ENCODE results near the gene BCAS3. TPM values are rescaled to one million over a fixed set of nuclear protein-coding genes. Genes with fewer than 3 reads are reported as not detected.

Gene BCAS3
- total and polyA plus RNA-seq, 2 donors: 6.9 to 12.4 TPM

DNA sequence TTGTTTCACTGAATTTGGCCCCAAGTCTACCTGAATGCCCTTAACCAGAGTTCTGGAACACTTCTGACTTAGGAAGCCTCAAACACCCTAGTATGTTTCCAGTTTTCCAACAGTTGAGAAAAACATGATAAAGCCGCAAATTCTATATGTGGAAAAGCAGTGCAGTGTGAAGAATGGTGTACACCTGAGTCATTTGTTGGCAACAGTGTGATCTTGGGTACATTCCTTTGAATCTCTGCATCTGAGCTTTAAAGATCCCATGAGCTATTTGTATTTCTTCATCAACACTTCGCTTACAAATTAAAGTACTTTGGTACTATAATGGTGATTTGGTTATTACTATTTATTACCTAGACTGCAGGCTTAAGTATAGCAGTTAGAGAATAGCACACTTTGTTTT lies 628.4 kb downstream of the BCAS3 start:
- no peaks in the 10 kb centered on the region for H3K27me3 ChIP-seq (ENCODE audit: control insufficient read depth in 2 of 2, insufficient read depth in 1 of 2, low read length in 1 of 2)
- H3K36me3 ChIP-seq (ENCODE audit: control insufficient read depth in 2 of 2, insufficient read depth in 2 of 2, low read length in 1 of 2): no peaks in the 10 kb centered on the region
- WGBS: over 99% methylated on average over 2 of the region's 2 CpGs
- no peak overlapping the region for H3K4me3 ChIP-seq (ENCODE audit: low read length in 2 of 2)
- H3K9me3 ChIP-seq (ENCODE audit: control insufficient read depth in 2 of 2, insufficient read depth in 1 of 2, low read length in 1 of 2): no peaks in the 10 kb centered on the region
- no peaks in the 10 kb centered on the region for H3K4me1 ChIP-seq (ENCODE audit: control insufficient read depth in 2 of 2, insufficient read depth in 2 of 2, low read length in 2 of 2)
- DNase-seq (ENCODE audit: low read depth in 6 of 9, low spot score in 9 of 9): no peak
- no peak overlapping the region for H3K27ac ChIP-seq (ENCODE audit: low read depth in 1 of 2, low read length in 1 of 2)

- WGBS: 95% methylated on average over 11 of the region's 11 CpGs
- Histone ChIP-seq H3K4me3 (ENCODE audit: low read length in 2 of 2) (no peak overlapping the region), H3K36me3 (ENCODE audit: control insufficient read depth in 2 of 2, insufficient read depth in 2 of 2, low read length in 1 of 2) (no peaks in the 10 kb centered on the region), H3K9me3 (ENCODE audit: control insufficient read depth in 2 of 2, insufficient read depth in 1 of 2, low read length in 1 of 2) (no peaks in the 10 kb centered on the region), H3K4me1 (ENCODE audit: control insufficient read depth in 2 of 2, insufficient read depth in 2 of 2, low read length in 2 of 2) (no peaks in the 10 kb centered on the region), H3K27ac (ENCODE audit: low read depth in 1 of 2, low read length in 1 of 2) (no peak overlapping the region), H3K27me3 (ENCODE audit: control insufficient read depth in 2 of 2, insufficient read depth in 1 of 2, low read length in 1 of 2) (no peaks in the 10 kb centered on the region)
- DNase-seq (ENCODE audit: low read depth in 6 of 9, low spot score in 9 of 9): no peak
Observed at GRCh38 chr17:61307905-61308886, 630.5 kb downstream of the BCAS3 start.

- H3K4me3 ChIP-seq (ENCODE audit: low read length in 2 of 2): no peak overlapping the region
- no peaks in the 10 kb centered on the region for H3K4me1 ChIP-seq (ENCODE audit: control insufficient read depth in 2 of 2, insufficient read depth in 2 of 2, low read length in 2 of 2)
- no peaks in the 10 kb centered on the region for H3K9me3 ChIP-seq (ENCODE audit: control insufficient read depth in 2 of 2, insufficient read depth in 1 of 2, low read length in 1 of 2)
- no peaks in the 10 kb centered on the region for H3K27me3 ChIP-seq (ENCODE audit: control insufficient read depth in 2 of 2, insufficient read depth in 1 of 2, low read length in 1 of 2)
- H3K36me3 ChIP-seq (ENCODE audit: control insufficient read depth in 2 of 2, insufficient read depth in 2 of 2, low read length in 1 of 2): no peaks in the 10 kb centered on the region
- DNase-seq (ENCODE audit: low read depth in 6 of 9, low spot score in 9 of 9): no peak
- WGBS: 98% methylated on average over 13 of the region's 13 CpGs
- no peak overlapping the region for H3K27ac ChIP-seq (ENCODE audit: low read depth in 1 of 2, low read length in 1 of 2)
Observed at GRCh38 chr17:61309362-61310256, 632.0 kb downstream of the BCAS3 start.

- H3K4me3 ChIP-seq (ENCODE audit: low read length in 2 of 2): no peak overlapping the region
- no peaks in the 10 kb centered on the region for H3K4me1 ChIP-seq (ENCODE audit: control insufficient read depth in 2 of 2, insufficient read depth in 2 of 2, low read length in 2 of 2)
- H3K36me3 ChIP-seq (ENCODE audit: control insufficient read depth in 2 of 2, insufficient read depth in 2 of 2, low read length in 1 of 2): no peaks in the 10 kb centered on the region
- H3K27ac ChIP-seq (ENCODE audit: low read depth in 1 of 2, low read length in 1 of 2): no peak overlapping the region
- no peak for DNase-seq (ENCODE audit: low read depth in 6 of 9, low spot score in 9 of 9)
- WGBS: 97% methylated on average over 6 of the region's 6 CpGs
- H3K27me3 ChIP-seq (ENCODE audit: control insufficient read depth in 2 of 2, insufficient read depth in 1 of 2, low read length in 1 of 2): no peaks in the 10 kb centered on the region
- H3K9me3 ChIP-seq (ENCODE audit: control insufficient read depth in 2 of 2, insufficient read depth in 1 of 2, low read length in 1 of 2): no peaks in the 10 kb centered on the region
Observed at GRCh38 chr17:61310590-61310989, 632.9 kb downstream of the BCAS3 start.

- Histone ChIP-seq H3K9me3 (ENCODE audit: control insufficient read depth in 2 of 2, insufficient read depth in 1 of 2, low read length in 1 of 2) (no peaks in the 10 kb centered on the region), H3K27ac (ENCODE audit: low read depth in 1 of 2, low read length in 1 of 2) (no peak overlapping the region), H3K4me3 (ENCODE audit: low read length in 2 of 2) (no peak overlapping the region), H3K4me1 (ENCODE audit: control insufficient read depth in 2 of 2, insufficient read depth in 2 of 2, low read length in 2 of 2) (no peaks in the 10 kb centered on the region), H3K36me3 (ENCODE audit: control insufficient read depth in 2 of 2, insufficient read depth in 2 of 2, low read length in 1 of 2) (no peaks in the 10 kb centered on the region), H3K27me3 (ENCODE audit: control insufficient read depth in 2 of 2, insufficient read depth in 1 of 2, low read length in 1 of 2) (no peaks in the 10 kb centered on the region)
- DNase-seq (ENCODE audit: low read depth in 6 of 9, low spot score in 9 of 9): no peak
- WGBS: 97% methylated on average over 15 of the region's 15 CpGs
Observed at GRCh38 chr17:61312406-61313295, 635.0 kb downstream of the BCAS3 start.

GRCh38 chr17:61313461-61314326 lies 636.0 kb downstream of the BCAS3 start:
- no peaks in the 10 kb centered on the region for H3K9me3 ChIP-seq (ENCODE audit: control insufficient read depth in 2 of 2, insufficient read depth in 1 of 2, low read length in 1 of 2)
- no peaks in the 10 kb centered on the region for H3K4me1 ChIP-seq (ENCODE audit: control insufficient read depth in 2 of 2, insufficient read depth in 2 of 2, low read length in 2 of 2)
- H3K4me3 ChIP-seq (ENCODE audit: low read length in 2 of 2): no peak overlapping the region
- no peak overlapping the region for H3K27ac ChIP-seq (ENCODE audit: low read depth in 1 of 2, low read length in 1 of 2)
- no peak for DNase-seq (ENCODE audit: low read depth in 6 of 9, low spot score in 9 of 9)
- no peaks in the 10 kb centered on the region for H3K36me3 ChIP-seq (ENCODE audit: control insufficient read depth in 2 of 2, insufficient read depth in 2 of 2, low read length in 1 of 2)
- 97% methylated on average over 21 of the region's 21 CpGs for WGBS
- H3K27me3 ChIP-seq (ENCODE audit: control insufficient read depth in 2 of 2, insufficient read depth in 1 of 2, low read length in 1 of 2): no peaks in the 10 kb centered on the region

DNA sequence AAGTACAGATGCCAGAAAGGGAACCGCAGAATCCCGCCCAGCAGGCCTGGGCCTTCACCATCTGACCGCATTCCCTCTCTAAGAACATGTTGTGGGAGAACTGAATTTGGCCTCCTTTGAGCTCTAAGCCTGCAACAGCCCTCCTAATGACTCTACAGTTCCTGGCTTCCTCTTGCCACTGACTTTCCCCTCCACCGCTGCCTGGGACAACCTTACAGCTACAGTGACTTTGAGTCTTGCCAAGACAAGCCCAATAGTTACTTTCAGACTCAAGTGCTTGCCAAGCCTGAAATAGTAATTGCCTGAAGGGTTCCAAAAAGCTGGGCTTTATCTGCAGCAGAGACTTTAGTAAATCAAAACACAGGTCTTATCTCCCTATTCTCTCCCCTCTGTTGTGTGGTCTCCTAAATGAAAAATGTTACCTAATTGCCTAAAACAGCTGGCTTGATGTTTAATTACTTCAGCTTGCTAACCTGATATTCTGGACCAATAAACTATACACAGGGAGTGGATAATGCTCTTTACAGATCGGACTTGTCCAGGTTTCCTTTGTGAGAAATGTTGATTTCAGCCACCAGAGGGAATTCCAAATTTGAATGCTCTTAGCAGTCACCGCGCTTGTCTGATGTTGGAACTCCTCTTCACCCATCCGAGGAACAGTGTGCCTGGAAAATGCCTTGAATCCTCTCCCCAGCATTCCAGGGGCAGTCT lies 636.9 kb downstream of the BCAS3 start:
- Histone ChIP-seq H3K4me3 (ENCODE audit: low read length in 2 of 2) (no peak overlapping the region), H3K4me1 (ENCODE audit: control insufficient read depth in 2 of 2, insufficient read depth in 2 of 2, low read length in 2 of 2) (no peaks in the 10 kb centered on the region), H3K27ac (ENCODE audit: low read depth in 1 of 2, low read length in 1 of 2) (peak overlapping the region in 1 of 2 donors; percentile 32), H3K27me3 (ENCODE audit: control insufficient read depth in 2 of 2, insufficient read depth in 1 of 2, low read length in 1 of 2) (no peaks in the 10 kb centered on the region), H3K36me3 (ENCODE audit: control insufficient read depth in 2 of 2, insufficient read depth in 2 of 2, low read length in 1 of 2) (no peaks in the 10 kb centered on the region), H3K9me3 (ENCODE audit: control insufficient read depth in 2 of 2, insufficient read depth in 1 of 2, low read length in 1 of 2) (no peaks in the 10 kb centered on the region)
- DNase-seq (ENCODE audit: low read depth in 6 of 9, low spot score in 9 of 9): no peak
- WGBS: 95% methylated on average over 8 of the region's 8 CpGs
